ENCODE measurements around the gene ANO1.
"Not testable (repeated sequence)": the region's sequence is repeated elsewhere in the genome, so short reads cannot be mapped to it uniquely, and the experiment has no call there.

ANO1 gene

GRCh38 chr11:70212227-70212811 is 134.2 kb downstream of the ANO1 start:
- DNase-seq (ENCODE audit: low read depth): no peak

DNA sequence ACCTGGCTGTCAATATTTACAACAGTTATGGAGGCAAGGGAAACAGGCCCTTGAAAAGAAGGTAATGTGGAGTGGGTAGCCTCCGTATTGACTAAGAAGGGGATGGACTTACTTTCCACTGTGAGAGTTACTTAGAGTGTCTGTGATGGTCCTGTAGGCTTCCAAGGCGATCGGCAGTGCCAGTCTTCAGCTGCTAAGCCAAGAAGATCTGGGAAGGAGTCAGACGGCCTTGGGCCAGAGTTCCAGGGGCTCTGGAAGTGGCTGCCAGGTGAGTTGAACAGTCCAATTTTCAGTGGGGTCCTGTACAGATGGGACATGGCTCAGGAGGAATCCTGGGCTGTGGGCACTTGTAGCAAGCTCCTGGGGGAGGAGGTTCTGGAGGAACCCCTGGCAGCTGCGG is 139.3 kb downstream of the ANO1 start:
- DNase-seq (ENCODE audit: low read depth): not testable (repeated sequence)

GRCh38 chr11:70218076-70218475 is 140.0 kb downstream of the ANO1 start:
- DNase-seq (ENCODE audit: low read depth): not testable (repeated sequence)

GRCh38 chr11:70220136-70220535 is 142.0 kb downstream of the ANO1 start:
- DNase-seq (ENCODE audit: low read depth): no peak

DNA sequence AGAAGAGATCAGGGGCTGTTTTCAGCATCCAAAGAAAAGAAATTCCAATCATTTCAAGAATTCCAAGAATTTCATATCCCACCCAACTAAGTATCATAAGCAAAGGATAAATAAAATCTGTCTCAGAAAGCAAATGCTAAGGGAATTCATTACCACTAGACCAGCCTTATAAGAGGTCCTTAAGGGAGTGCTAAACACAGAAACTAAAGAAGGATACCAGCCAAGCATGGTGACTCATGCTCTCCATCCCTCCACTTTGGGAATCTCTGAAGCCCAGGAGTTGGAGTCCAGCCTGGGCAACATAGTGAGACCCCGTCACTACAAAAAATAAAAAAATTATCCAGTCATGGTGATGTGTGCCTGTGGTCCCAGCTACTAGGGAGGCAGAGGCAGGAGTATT is 142.8 kb downstream of the ANO1 start:
- no peak for DNase-seq (ENCODE audit: low read depth)

DNA sequence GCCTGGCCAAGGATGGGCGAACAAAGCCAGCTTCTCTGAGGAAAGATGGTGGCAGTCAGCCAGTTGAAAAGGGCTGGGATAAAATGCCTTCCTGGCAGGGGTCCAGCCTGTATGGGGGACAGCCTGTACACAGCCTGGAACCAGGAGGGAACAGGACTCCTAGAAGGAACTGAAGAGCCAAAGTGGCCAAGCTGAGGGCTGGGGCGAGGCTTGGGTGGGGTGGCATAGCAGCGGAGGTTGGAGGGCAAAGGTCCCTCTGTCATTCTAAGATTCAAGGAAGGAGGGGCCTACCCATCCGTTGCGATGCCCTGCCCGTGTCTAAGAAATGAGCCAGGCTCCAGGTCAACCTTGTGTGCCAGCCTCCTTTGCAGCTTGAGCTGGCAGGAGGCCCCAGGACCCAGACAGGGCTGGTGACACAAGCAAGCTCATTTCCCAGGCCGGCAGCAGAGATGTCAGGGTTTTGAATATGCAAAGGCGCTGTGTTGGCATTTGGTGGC is 147.6 kb downstream of the ANO1 start:
- no peak for DNase-seq (ENCODE audit: low read depth)

DNA sequence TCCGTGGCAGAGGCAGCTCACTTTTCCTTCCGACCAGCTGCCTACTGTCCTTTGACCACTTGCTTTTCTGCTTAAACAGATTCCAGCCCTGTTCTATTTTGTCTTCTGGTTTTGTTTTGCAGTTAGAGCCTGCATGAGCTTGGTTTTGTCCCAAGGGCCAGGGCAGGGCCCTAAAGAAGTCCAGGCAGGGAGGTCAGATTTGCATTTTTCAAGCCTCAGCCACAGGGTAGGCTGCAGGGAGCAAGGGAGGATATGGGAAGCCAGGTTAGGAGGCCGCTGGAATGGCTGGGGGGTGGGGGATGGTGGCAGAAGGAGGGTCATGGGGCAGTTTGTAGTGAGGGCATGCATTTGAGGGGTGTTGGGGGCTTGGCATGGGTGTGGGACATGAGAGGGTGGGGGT is 148.1 kb downstream of the ANO1 start:
- DNase-seq (ENCODE audit: low read depth): no peak

DNA sequence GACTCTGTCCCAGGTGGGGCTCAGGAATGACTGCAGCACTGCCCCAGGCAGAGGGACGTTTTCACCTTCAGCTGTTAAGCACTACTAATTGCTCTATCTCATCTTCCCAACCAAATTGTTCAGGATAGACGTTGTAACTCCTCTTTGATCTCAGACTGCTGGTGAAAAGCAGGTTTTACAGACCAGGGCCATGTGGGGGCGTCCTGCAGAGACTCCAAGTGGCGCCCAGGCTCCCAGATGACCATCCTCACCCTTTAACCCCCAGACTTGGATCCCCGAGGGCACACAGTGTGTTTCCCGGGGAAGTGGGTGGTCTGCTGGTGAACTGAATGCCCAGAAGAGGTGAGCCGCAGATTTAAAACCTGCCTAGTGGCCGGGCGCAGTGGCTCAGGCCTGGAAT is 148.8 kb downstream of the ANO1 start:
- DNase-seq (ENCODE audit: low read depth): no peak

DNA sequence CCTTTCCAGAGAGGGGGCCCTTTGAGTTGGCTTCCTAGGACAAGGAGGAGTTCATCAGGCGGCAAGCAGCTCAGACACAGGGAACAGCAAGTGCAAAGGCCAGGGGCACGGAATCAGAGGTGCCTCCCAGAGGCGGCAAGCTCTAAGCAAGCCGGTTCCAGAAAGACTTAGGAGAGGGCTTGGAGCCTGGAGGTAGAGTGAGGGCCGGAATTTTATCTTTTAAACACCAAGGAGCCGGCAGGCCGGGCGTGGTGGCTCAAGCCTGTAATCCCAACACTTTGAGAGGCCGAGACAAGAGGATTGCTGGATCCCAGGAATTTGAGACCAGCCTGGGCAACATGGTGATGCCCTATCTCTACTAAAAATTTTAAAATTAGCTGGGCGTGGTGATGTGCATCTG is 151.6 kb downstream of the ANO1 start:
- no peak for DNase-seq (ENCODE audit: low read depth)

DNA sequence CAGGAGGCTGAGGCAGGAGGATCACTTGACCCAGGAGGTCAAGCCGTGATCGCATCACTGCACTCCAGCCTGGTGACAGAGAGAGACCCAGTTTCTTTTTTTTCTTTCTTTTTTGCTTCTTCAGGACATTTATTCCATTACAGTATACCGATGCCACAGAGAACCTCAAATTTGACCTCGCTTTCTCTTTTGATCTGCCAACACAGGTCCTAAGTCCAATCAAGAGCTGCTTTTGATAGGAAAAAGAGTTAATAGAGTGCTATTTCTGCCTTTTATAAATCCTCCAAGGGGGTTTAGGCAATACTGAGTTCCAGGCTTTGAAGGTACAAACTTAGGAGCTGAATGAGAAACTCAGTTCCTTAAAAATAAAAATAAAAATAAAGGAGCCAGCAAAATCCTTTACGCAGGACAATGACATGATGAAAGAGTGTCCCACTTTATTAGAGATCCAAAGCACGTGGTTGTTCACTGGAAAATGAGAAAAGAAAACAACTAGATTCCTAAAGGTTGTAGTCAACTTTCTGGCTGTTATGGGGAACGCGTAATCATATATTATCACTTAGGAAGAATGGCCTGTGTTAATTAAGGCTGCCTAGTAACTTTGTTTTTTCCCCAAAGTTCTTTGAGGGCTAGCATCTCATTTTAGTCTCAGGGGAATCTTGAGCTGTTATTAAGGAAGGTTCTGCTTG is 152.2 kb downstream of the ANO1 start:
- DNase-seq (ENCODE audit: low read depth): no peak

DNA sequence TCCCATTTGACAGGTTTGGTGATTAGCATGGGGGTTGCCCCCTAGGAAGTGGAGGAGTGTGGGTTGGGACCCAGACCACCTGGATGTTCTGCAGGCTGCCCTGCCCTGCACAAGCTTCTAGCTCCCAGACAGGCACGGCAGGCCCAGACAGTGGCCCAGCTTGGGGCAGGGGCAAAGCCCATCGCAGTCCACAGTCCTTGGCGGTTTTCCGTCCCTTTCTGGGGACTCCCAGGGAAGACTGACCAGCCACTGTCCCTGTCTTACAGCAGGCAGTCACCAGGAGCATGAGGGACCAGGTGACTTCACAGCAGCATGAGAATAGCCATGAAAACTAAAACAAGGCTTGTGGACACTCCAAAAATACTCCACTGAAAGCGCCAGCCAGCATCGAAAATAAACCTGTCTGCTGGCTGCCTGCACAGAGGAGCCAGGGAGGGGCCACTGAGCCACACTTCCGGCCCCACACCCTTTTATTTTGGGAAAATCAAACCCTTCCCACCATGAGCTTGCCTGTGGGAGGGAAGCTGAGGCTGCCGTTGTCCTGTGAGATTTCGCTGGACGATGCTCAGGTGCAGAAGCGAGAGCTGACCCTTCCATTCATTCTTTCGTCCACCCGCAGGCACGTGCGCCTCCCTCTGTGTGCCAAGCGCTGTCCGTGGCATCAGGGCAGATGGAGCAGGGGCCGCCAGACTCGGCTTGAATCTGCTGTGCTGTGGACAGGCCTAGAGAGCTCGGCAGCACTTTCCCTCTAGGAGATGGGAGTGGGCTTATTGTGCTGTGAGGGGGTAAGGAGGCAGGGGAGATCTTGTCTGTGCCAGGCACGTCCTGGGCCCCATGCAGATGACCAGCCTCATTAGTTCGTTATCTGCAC is 153.0 kb downstream of the ANO1 start:
- DNase-seq (ENCODE audit: low read depth): no peak

GRCh38 chr11:70233034-70233433 is 154.9 kb downstream of the ANO1 start:
- DNase-seq (ENCODE audit: low read depth): no peak

GRCh38 chr11:70233511-70233934 is 155.4 kb downstream of the ANO1 start:
- peak; percentile 55 for DNase-seq (ENCODE audit: low read depth)

DNA sequence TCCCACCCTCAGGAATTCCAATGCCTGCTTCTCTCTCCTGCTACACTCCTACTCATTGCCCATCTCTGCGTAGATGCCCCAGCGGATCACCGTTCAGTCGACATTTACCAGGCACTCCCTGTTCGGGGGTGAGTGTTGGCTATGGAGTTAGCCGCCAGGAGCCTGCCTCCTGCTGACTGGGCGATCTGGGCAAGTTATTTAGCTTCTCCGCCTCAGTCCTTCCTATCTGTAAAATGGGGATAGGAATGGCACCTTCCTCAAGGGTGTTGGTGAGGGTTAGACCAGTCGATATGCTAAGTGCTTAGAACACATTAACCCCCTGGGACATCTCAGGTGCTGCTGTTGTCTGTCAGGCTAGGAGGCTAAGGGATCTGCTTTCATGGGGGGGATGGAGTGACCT is 155.8 kb downstream of the ANO1 start:
- no peak for DNase-seq (ENCODE audit: low read depth)
